PC-3 (cell line): ENCODE results near the gene DROSHA. TPM values are rescaled to one million over a fixed set of nuclear protein-coding genes. Genes with fewer than 3 reads are reported as not detected.

Experiments used
- ATAC-seq: fragments of 200-7000 bp; cut with Tn5 transposase; 2 replicates; pipeline ENCODE4 v1.9.1; 2020; ENCODE audit warnings: mild to moderate bottlenecking, moderate library complexity
- BruUV-seq: library from RNA; stranded (reverse); fragments of 400-500 nt; replicated peaks from 2 replicates; lab custom pipeline; 2021; lab: Mats Ljungman, UMichigan
- CTCF ChIA-PET: fragments of 300-600 bp; sonication (Branson Sonifier 250); formaldehyde crosslinking; loops from one replicate; lab custom pipeline; 2022; ENCODE audit warnings: antibody characterized with exemption; lab: Charles Lee
- POLR2A ChIA-PET: fragments of 300-600 bp; sonication (Branson Sonifier 250); formaldehyde crosslinking; loops from one replicate; lab custom pipeline; 2022; ENCODE audit warnings: antibody characterized with exemption; ENCODE audit not compliant: unreplicated experiment; lab: Charles Lee
- DNase-seq: peaks from one replicate; pipeline ENCODE4 v3.0.0-alpha.2; 2015
- H2AFZ ChIP-seq: fragments of 300-600 bp; sonication (generic); 2 replicates; pipeline ENCODE4 v1.6.0; 2016; ENCODE audit warnings: antibody characterized with exemption, low read length
- H3F3A ChIP-seq: fragments of 300-600 bp; sonication (generic); one replicate; pipeline ENCODE4 v1.6.0; 2017; ENCODE audit warnings: antibody characterized with exemption, low read length, control low read depth, mild to moderate bottlenecking; ENCODE audit not compliant: unreplicated experiment
- H3K27ac ChIP-seq: fragments of 300-600 bp; sonication (generic); 2 replicates; pipeline ENCODE4 v1.5.1; 2016; ENCODE audit warnings: mild to moderate bottlenecking, low read length
- H3K27me3 ChIP-seq: fragments of 300-600 bp; sonication (generic); 2 replicates; pipeline ENCODE4 v1.6.1; 2016; ENCODE audit warnings: low read length, mixed read lengths
- H3K36me3 ChIP-seq: fragments of 300-600 bp; sonication (generic); 2 replicates; pipeline ENCODE4 v1.6.1; 2016; ENCODE audit warnings: low read depth, mixed run types, low read length, mixed read lengths
- H3K4me1 ChIP-seq: fragments of 300-600 bp; sonication (generic); 2 replicates; pipeline ENCODE4 v1.5.1; 2016; ENCODE audit warnings: low read length; ENCODE audit not compliant: insufficient read depth
- H3K4me2 ChIP-seq: fragments of 300-600 bp; sonication (generic); 2 replicates; pipeline ENCODE4 v1.6.0; 2016; ENCODE audit warnings: low read length
- H3K4me3 ChIP-seq: fragments of 300-600 bp; sonication (generic); 2 replicates; pipeline ENCODE4 v1.5.1; 2016; ENCODE audit warnings: mild to moderate bottlenecking, low read length, mixed read lengths
- H3K79me2 ChIP-seq: fragments of 300-600 bp; sonication (generic); 2 replicates; pipeline ENCODE4 v1.6.1; 2017; ENCODE audit warnings: low read length, mixed read lengths
- H3K9ac ChIP-seq: fragments of 300-600 bp; sonication (generic); 2 replicates; pipeline ENCODE4 v1.6.0; 2016; ENCODE audit warnings: mild to moderate bottlenecking, low read length
- H3K9me2 ChIP-seq: fragments of 300-600 bp; sonication (generic); replicated peaks from 2 replicates; pipeline ENCODE4 v1.6.1; 2016; ENCODE audit warnings: mixed run types, low read length, mixed read lengths
- H3K9me3 ChIP-seq: fragments of 300-600 bp; sonication (generic); 2 replicates; pipeline ENCODE4 v1.6.1; 2016; ENCODE audit warnings: low read length, mixed read lengths
- H4K20me1 ChIP-seq: fragments of 300-600 bp; sonication (generic); 2 replicates; pipeline ENCODE4 v1.6.1; 2016; ENCODE audit warnings: low read length, mixed read lengths
- CTCF ChIP-seq: fragments of 300-600 bp; sonication (generic); conservative IDR thresholded peaks from 2 replicates; pipeline ENCODE4 v1.5.1; 2017; ENCODE audit warnings: antibody characterized with exemption, low read depth, mild to moderate bottlenecking, low read length
- EZH2 ChIP-seq: fragments of 300-600 bp; sonication (generic); IDR thresholded peaks from one replicate; pipeline ENCODE4 v1.6.1; 2017; ENCODE audit warnings: antibody characterized with exemption, mild to moderate bottlenecking, low read length; ENCODE audit not compliant: unreplicated experiment
- EZH2phosphoT487 ChIP-seq: fragments of 300-600 bp; sonication (generic); IDR thresholded peaks from 2 replicates; pipeline ENCODE4 v1.6.1; 2018; ENCODE audit warnings: mild to moderate bottlenecking, antibody characterized with exemption, low read length, borderline replicate concordance
- intact Hi-C: fragments of 100-400 bp; cut with micrococcal nuclease; formaldehyde crosslinking; loops from 2 replicates; pipeline ENCODE4 v1.9.0; 2023
- total RNA-seq: library from RNA; depleted of rRNA; stranded (reverse); fragments of >200 nt; gene quantifications from 2 replicates; pipeline ENCODE4 v1.2.3, GENCODE V29; 2014

Gene DROSHA
- total RNA-seq, 1 experiment from 2014 or later: 60.7 TPM

GRCh38 chr5:31481531-31482165, 50.2 kb downstream of the DROSHA start:
- no peak overlapping the region for H2AFZ ChIP-seq
- H3K9me3 ChIP-seq: no peaks in the 10 kb centered on the region
- ChIA-PET POLR2A (interaction anchor here (0.7 kb wide), 1 partner anchor 321 kb away, joined by 3 read pairs; no protein-coding TSS in a partner anchor), CTCF (no interaction called here)
- intact Hi-C loops: no loop called here
- no peak overlapping the region for H3K9ac ChIP-seq
- H3K36me3 ChIP-seq: peaks cover 18% of the 10 kb centered on the region
- no peak for TF ChIP-seq CTCF
- H3K79me2 ChIP-seq: no peaks in the 10 kb centered on the region
- no peak for DNase-seq
- no peaks in the 10 kb centered on the region for H3K27me3 ChIP-seq
- H3K27ac ChIP-seq: no peak overlapping the region
- no peak for ATAC-seq
- H3K4me3 ChIP-seq: no peak overlapping the region
- H3K4me1 ChIP-seq: no peaks in the 10 kb centered on the region
- no peaks in the 10 kb centered on the region for H3F3A ChIP-seq
- no peaks in the 10 kb centered on the region for H3K9me2 ChIP-seq
- no peak overlapping the region for H3K4me2 ChIP-seq
- no TSS peak for BruUV-seq
- H4K20me1 ChIP-seq: no peaks in the 10 kb centered on the region; the same call in 1 of the 2 replicates

- ChIA-PET POLR2A (no interaction called here), CTCF (no interaction called here)
- no peaks in the 10 kb centered on the region for H3K27me3 ChIP-seq
- no peaks in the 10 kb centered on the region for H4K20me1 ChIP-seq
- H3K36me3 ChIP-seq: peaks cover 16% of the 10 kb centered on the region
- no peak for ATAC-seq
- no peaks in the 10 kb centered on the region for H3K9me3 ChIP-seq
- TF ChIP-seq EZH2: no peak
- TF ChIP-seq EZH2phosphoT487: no peak
- TF ChIP-seq CTCF: no peak
- H3K4me1 ChIP-seq: no peaks in the 10 kb centered on the region
- H3K4me2 ChIP-seq: no peak overlapping the region
- H3K9me2 ChIP-seq: no peaks in the 10 kb centered on the region
- no peak overlapping the region for H3K27ac ChIP-seq
- no peak overlapping the region for H3K4me3 ChIP-seq
- no TSS peak for BruUV-seq
- H2AFZ ChIP-seq: no peak overlapping the region
- H3K9ac ChIP-seq: no peak overlapping the region
- no peaks in the 10 kb centered on the region for H3F3A ChIP-seq
- H3K79me2 ChIP-seq: no peaks in the 10 kb centered on the region
- intact Hi-C loops: no loop called here
- no peak for DNase-seq
Measured at GRCh38 chr5:31479706-31480105, 52.2 kb downstream of the DROSHA start.

GRCh38 chr5:31478901-31479300, 53.0 kb downstream of the DROSHA start:
- no peaks in the 10 kb centered on the region for H3K4me1 ChIP-seq
- POLR2A ChIA-PET: no interaction called here
- no peak overlapping the region for H3K4me3 ChIP-seq
- ATAC-seq: no peak
- no peak overlapping the region for H3K9ac ChIP-seq
- peaks cover 11% of the 10 kb centered on the region; the same call in 1 of the 2 replicates for H3K36me3 ChIP-seq
- no peaks in the 10 kb centered on the region for H3K79me2 ChIP-seq
- H3F3A ChIP-seq: no peaks in the 10 kb centered on the region
- CTCF ChIA-PET: no interaction called here
- H3K27me3 ChIP-seq: no peaks in the 10 kb centered on the region
- TF ChIP-seq EZH2phosphoT487 (no peak), CTCF (no peak), EZH2 (no peak)
- intact Hi-C loops: no loop called here
- H3K9me3 ChIP-seq: no peaks in the 10 kb centered on the region
- no peak overlapping the region for H3K27ac ChIP-seq
- BruUV-seq: no TSS peak
- H2AFZ ChIP-seq: no peak overlapping the region
- no peaks in the 10 kb centered on the region for H3K9me2 ChIP-seq
- no peak for DNase-seq
- no peaks in the 10 kb centered on the region for H4K20me1 ChIP-seq
- no peak overlapping the region for H3K4me2 ChIP-seq
